Fibroblast of mammary gland (primary cell): Measurements from ENCODE around the gene C2orf66.

Source experiments
- DNase-seq: peaks from one replicate; pipeline ENCODE4 v3.0.0-alpha.2; 2010; ENCODE audit warnings: low read depth
- H3K4me3 ChIP-seq: 2 replicates; pipeline ENCODE4 v1.5.1; 2011; ENCODE audit warnings: low read depth, mild to moderate bottlenecking, low read length, moderate library complexity; ENCODE audit not compliant: control insufficient read depth
- CTCF ChIP-seq: conservative IDR thresholded peaks from 2 replicates; pipeline ENCODE4 v1.5.1; 2011; ENCODE audit warnings: low read depth, low read length, inconsistent platforms; ENCODE audit not compliant: control insufficient read depth, insufficient read depth

C2orf66 gene

GRCh38 chr2:196840171-196840570 lies 31.0 kb upstream of the C2orf66 start:
- no peak for DNase-seq
- no peak for TF ChIP-seq CTCF
- H3K4me3 ChIP-seq = no peak overlapping the region

- DNase-seq = no peak
- no peak overlapping the region for H3K4me3 ChIP-seq
- no peak for TF ChIP-seq CTCF
Observed at GRCh38 chr2:196839574-196839973, 30.4 kb upstream of the C2orf66 start.

- no peak for TF ChIP-seq CTCF
- DNase-seq = peak; percentile 13
- no peak overlapping the region for H3K4me3 ChIP-seq
Observed at GRCh38 chr2:196836440-196836839, 27.3 kb upstream of the C2orf66 start.

DNA sequence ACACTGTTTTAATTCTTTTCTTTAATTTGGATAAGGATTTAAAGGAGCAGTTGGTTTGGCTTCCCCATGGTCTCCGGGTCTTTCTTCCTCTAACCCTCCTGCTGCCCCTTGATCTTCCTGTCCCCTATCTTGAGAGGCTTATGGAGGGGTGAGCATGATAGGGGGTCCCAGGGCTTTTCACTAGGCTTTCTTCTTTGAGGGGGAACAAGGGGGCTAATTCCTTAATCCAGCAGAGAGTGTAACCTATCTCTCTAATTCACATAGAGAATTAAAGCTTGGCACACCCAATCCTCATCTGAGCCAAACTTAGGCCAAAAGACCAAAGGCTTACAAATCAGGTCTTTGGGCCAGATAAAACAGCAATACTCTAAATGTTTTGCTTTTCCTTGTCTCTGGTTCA lies 21.5 kb upstream of the C2orf66 start:
- DNase-seq = no peak
- H3K4me3 ChIP-seq = no peak overlapping the region
- no peak for TF ChIP-seq CTCF

GRCh38 chr2:196827356-196827755 lies 18.2 kb upstream of the C2orf66 start:
- no peak for DNase-seq
- no peak for TF ChIP-seq CTCF
- no peak overlapping the region for H3K4me3 ChIP-seq

DNA sequence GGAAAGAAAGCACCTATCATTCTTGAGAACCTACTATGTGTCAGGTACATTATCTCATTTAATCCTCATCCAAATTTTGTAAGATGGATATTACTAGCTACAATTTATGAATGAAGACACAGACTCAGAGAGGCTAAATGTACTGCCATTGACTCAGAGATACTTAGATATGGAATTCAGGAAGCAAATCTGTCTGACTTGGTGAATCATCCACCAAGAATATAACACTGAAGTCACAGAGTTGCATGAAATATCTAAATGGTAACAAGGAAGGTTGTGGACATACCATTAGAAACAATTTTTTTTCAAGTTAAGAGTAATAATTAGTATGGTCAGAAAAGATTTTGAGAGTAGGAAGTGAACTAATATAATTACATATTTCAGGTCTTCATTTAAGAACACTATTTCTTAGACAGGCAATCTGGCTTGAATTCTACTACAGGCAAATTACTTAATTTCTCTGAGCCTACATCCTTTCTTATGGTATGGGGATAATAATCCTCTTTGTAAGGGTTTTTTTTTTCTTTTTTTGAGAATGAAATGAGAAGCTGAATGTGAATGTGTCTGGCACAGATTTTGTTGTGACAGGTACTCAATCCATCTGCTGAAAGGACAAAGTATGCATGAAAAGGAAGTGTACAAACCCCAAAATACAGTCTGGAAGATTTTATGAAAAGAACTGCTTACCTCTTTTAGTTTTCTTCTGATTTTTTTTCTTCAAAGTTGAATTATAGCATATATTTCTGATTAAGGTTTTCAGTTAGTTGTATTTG lies 14.8 kb upstream of the C2orf66 start:
- DNase-seq = peak; percentile 75
- TF ChIP-seq CTCF = no peak
- no peak overlapping the region for H3K4me3 ChIP-seq
